ENCODE data around the gene SLC24A4. TPM values are rescaled to one million over a fixed set of nuclear protein-coding genes. Genes with fewer than 3 reads are reported as not detected.

SLC24A4 gene
- polyA plus RNA-seq, 1 donor (not counting 4 experiments of a cell fraction or from before 2014, with no cell fraction given): 0.10 TPM

DNA sequence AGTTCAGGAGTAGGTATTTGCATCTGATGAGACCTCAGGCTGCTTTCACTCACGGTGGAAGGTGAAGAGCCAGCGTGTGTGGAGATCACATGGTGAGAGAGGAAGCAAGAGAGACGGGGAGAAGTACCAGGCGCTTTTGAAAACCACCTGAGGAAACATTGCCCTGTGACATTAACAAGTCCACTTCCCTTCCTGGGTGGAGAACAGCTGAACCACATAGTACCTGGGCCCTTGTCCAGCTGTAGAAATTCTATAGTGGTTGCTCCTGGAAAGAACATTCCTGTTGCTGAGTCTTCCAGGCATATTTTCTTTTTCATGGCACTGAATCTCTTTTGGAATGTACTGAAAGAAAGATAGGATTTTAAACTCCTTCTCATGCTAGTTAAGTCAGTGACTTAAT lies 103.3 kb downstream of the SLC24A4 start:
- H2AFZ ChIP-seq (ENCODE audit: control insufficient read depth, low read length): no peak overlapping the region
- H3K9ac ChIP-seq (ENCODE audit: control insufficient read depth, extremely low read depth, insufficient read depth, low read length): no peak overlapping the region
- no peaks in the 10 kb centered on the region for H4K20me1 ChIP-seq (ENCODE audit: control insufficient read depth, extremely low read depth, insufficient read depth, low read length)
- FAIRE-seq (no peak), DNase-seq (ENCODE audit: low read depth, low spot score) (no peak)
- peaks cover 9% of the 10 kb centered on the region for H3K27me3 ChIP-seq (ENCODE audit: control insufficient read depth, extremely low read depth, insufficient read depth, low read length)
- H3K9me3 ChIP-seq (ENCODE audit: control insufficient read depth, low read depth, low read length): peaks cover 2% of the 10 kb centered on the region
- no peaks in the 10 kb centered on the region for H3K9me1 ChIP-seq (ENCODE audit: control insufficient read depth, extremely low read depth, insufficient read depth, low read length)
- TF ChIP-seq, protein P1, sequence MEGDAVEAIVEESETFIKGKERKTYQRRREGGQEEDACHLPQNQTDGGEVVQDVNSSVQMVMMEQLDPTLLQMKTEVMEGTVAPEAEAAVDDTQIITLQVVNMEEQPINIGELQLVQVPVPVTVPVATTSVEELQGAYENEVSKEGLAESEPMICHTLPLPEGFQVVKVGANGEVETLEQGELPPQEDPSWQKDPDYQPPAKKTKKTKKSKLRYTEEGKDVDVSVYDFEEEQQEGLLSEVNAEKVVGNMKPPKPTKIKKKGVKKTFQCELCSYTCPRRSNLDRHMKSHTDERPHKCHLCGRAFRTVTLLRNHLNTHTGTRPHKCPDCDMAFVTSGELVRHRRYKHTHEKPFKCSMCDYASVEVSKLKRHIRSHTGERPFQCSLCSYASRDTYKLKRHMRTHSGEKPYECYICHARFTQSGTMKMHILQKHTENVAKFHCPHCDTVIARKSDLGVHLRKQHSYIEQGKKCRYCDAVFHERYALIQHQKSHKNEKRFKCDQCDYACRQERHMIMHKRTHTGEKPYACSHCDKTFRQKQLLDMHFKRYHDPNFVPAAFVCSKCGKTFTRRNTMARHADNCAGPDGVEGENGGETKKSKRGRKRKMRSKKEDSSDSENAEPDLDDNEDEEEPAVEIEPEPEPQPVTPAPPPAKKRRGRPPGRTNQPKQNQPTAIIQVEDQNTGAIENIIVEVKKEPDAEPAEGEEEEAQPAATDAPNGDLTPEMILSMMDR (optimal IDR thresholded peaks at IDR 0.05 in 1 of 3, IDR thresholded peaks at IDR 0.05 in 1 of 3, conservative IDR thresholded peaks at IDR 0.05 in 1 of 3; ENCODE audit: extremely low read depth in 1 of 3, insufficient read depth in 2 of 3, low read length in 3 of 3): no peak
- no peak for TF ChIP-seq EZH2 (IDR thresholded peaks at IDR 0.05; ENCODE audit: low read length)
- no peak overlapping the region for H3K27ac ChIP-seq (ENCODE audit: control insufficient read depth, insufficient read depth, low read length)
- H3K4me2 ChIP-seq (ENCODE audit: control insufficient read depth, extremely low read depth, insufficient read depth, low read depth, low read length): no peak overlapping the region
- dilution Hi-C loops (cut with MboI; ENCODE audit: extremely low pct_ligation_motif_present, low sequenced_read_pairs): no loop called here
- no peaks in the 10 kb centered on the region for H3K79me2 ChIP-seq (ENCODE audit: control insufficient read depth, insufficient read depth, low read length)
- peaks cover 5% of the 10 kb centered on the region for H3K4me1 ChIP-seq (ENCODE audit: control insufficient read depth, extremely low read depth, insufficient read depth, low read length)
- no peak overlapping the region for H3K4me3 ChIP-seq (ENCODE audit: control insufficient read depth in 2 of 3, extremely low read depth in 1 of 3, insufficient read depth in 2 of 3, low read depth in 1 of 3, low read length in 3 of 3)
- no peaks in the 10 kb centered on the region for H3K36me3 ChIP-seq (ENCODE audit: control insufficient read depth in 2 of 2, extremely low read depth in 1 of 2, insufficient read depth in 2 of 2, low read length in 2 of 2)

- DNase-seq (ENCODE audit: low read depth, low spot score): no peak
- Histone ChIP-seq H3K9me1 (ENCODE audit: control insufficient read depth, extremely low read depth, insufficient read depth, low read length) (no peaks in the 10 kb centered on the region), H3K9me3 (ENCODE audit: control insufficient read depth, low read depth, low read length) (peaks cover 2% of the 10 kb centered on the region), H3K27ac (ENCODE audit: control insufficient read depth, insufficient read depth, low read length) (no peak overlapping the region), H3K27me3 (ENCODE audit: control insufficient read depth, extremely low read depth, insufficient read depth, low read length) (peaks cover 18% of the 10 kb centered on the region), H3K9ac (ENCODE audit: control insufficient read depth, extremely low read depth, insufficient read depth, low read length) (no peak overlapping the region), H4K20me1 (ENCODE audit: control insufficient read depth, extremely low read depth, insufficient read depth, low read length) (no peaks in the 10 kb centered on the region), H3K4me3 (ENCODE audit: control insufficient read depth in 2 of 3, extremely low read depth in 1 of 3, insufficient read depth in 2 of 3, low read depth in 1 of 3, low read length in 3 of 3) (no peak overlapping the region), H3K79me2 (ENCODE audit: control insufficient read depth, insufficient read depth, low read length) (no peaks in the 10 kb centered on the region), H3K36me3 (ENCODE audit: control insufficient read depth in 2 of 2, extremely low read depth in 1 of 2, insufficient read depth in 2 of 2, low read length in 2 of 2) (no peaks in the 10 kb centered on the region), H3K4me2 (ENCODE audit: control insufficient read depth, extremely low read depth, insufficient read depth, low read depth, low read length) (no peak overlapping the region), H3K4me1 (ENCODE audit: control insufficient read depth, extremely low read depth, insufficient read depth, low read length) (peaks cover 8% of the 10 kb centered on the region), H2AFZ (ENCODE audit: control insufficient read depth, low read length) (no peak overlapping the region)
- TF ChIP-seq, protein P1 (optimal IDR thresholded peaks at IDR 0.05 in 1 of 3, IDR thresholded peaks at IDR 0.05 in 1 of 3, conservative IDR thresholded peaks at IDR 0.05 in 1 of 3; ENCODE audit: extremely low read depth in 1 of 3, insufficient read depth in 2 of 3, low read length in 3 of 3): no peak
- no peak for TF ChIP-seq EZH2 (IDR thresholded peaks at IDR 0.05; ENCODE audit: low read length)
- no peak for FAIRE-seq
- dilution Hi-C loops (cut with MboI; ENCODE audit: extremely low pct_ligation_motif_present, low sequenced_read_pairs): no loop called here
Observed at GRCh38 chr14:92427096-92427495, 104.1 kb downstream of the SLC24A4 start.
